Measurements from ENCODE around the gene ISM2. TPM values are rescaled to one million over a fixed set of nuclear protein-coding genes. Genes with fewer than 3 reads are reported as not detected.

ISM2 gene
- total RNA-seq, 4 donors from 2014 or later: 0.33 TPM; not detected in 3

DNA sequence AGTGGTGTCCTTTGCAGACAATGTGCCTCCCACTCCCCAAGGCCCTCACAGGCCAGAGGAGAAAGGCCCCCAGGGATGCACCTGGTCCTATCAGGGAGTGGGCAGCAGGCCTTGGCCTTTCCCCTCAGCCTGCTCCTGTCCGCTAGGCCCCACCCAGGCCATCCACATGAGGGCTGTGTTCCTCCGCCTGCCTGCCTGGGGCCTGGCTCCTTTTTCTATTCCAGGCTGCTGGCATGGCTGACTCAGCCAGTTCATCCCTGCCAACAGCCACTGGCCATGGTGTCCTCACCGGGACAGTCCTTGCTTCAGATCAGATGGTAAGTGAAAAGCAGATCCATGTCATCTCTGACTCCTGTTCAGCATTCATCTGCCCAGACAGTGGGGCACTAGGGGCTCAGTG lies 13.4 kb downstream of the ISM2 start:
- H3K4me3 ChIP-seq: no peak overlapping the region
- no peak overlapping the region for H3K27ac ChIP-seq (replicated peaks in 1 of 4)
- H3K4me1 ChIP-seq: no peaks in the 10 kb centered on the region
- intact Hi-C loops (cut with DNase I): no loop called here
- WGBS: 80% methylated on average over 1 of the region's 3 CpGs
- H3K36me3 ChIP-seq: no peaks in the 10 kb centered on the region
- no peaks in the 10 kb centered on the region for H3K9me3 ChIP-seq
- no peak for TF ChIP-seq POLR2AphosphoS5 (IDR thresholded peaks at IDR 0.05)
- TF ChIP-seq, protein P1, sequence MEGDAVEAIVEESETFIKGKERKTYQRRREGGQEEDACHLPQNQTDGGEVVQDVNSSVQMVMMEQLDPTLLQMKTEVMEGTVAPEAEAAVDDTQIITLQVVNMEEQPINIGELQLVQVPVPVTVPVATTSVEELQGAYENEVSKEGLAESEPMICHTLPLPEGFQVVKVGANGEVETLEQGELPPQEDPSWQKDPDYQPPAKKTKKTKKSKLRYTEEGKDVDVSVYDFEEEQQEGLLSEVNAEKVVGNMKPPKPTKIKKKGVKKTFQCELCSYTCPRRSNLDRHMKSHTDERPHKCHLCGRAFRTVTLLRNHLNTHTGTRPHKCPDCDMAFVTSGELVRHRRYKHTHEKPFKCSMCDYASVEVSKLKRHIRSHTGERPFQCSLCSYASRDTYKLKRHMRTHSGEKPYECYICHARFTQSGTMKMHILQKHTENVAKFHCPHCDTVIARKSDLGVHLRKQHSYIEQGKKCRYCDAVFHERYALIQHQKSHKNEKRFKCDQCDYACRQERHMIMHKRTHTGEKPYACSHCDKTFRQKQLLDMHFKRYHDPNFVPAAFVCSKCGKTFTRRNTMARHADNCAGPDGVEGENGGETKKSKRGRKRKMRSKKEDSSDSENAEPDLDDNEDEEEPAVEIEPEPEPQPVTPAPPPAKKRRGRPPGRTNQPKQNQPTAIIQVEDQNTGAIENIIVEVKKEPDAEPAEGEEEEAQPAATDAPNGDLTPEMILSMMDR (IDR thresholded peaks at IDR 0.05): no peak
- no peak for TF ChIP-seq POLR2A (IDR thresholded peaks at IDR 0.05; ENCODE audit: low read depth)
- no peak for TF ChIP-seq EP300 (IDR thresholded peaks at IDR 0.05)
- no peak for DNase-seq (ENCODE audit: extremely low spot score)
- H3K27me3 ChIP-seq: no peaks in the 10 kb centered on the region

DNA sequence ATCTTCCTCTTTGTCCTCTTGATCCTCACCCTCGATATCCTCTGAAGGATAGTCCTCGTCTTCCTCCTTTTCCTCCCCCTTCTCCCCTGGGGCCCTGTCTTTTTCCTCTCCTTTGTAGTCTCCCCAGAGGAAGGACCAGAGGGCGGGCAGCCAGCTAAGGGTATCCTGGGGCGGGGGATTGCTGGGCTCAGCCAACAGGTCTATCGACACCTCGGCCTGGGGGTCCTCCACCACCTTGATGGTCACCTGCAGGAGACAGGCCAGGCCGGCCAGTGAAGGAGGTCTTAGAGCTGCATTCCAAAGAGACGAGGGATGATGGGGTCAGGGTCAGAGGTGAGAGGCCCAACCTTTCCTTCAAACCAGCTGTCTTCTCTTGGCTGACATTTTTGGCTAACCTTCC lies 16.2 kb downstream of the ISM2 start:
- TF ChIP-seq EP300 (IDR thresholded peaks at IDR 0.05) (no peak), POLR2A (IDR thresholded peaks at IDR 0.05; ENCODE audit: low read depth) (no peak), POLR2AphosphoS5 (IDR thresholded peaks at IDR 0.05) (no peak)
- TF ChIP-seq, protein P1 (IDR thresholded peaks at IDR 0.05): no peak
- intact Hi-C loops (cut with DNase I): no loop called here
- no peak overlapping the region for H3K27ac ChIP-seq (replicated peaks in 1 of 4)
- no peaks in the 10 kb centered on the region for H3K36me3 ChIP-seq
- H3K4me1 ChIP-seq: no peaks in the 10 kb centered on the region
- DNase-seq (ENCODE audit: extremely low spot score): no peak
- H3K4me3 ChIP-seq: no peak overlapping the region
- no peaks in the 10 kb centered on the region for H3K27me3 ChIP-seq
- H3K9me3 ChIP-seq: no peaks in the 10 kb centered on the region
- 77% methylated on average over 8 of the region's 8 CpGs for WGBS

DNA sequence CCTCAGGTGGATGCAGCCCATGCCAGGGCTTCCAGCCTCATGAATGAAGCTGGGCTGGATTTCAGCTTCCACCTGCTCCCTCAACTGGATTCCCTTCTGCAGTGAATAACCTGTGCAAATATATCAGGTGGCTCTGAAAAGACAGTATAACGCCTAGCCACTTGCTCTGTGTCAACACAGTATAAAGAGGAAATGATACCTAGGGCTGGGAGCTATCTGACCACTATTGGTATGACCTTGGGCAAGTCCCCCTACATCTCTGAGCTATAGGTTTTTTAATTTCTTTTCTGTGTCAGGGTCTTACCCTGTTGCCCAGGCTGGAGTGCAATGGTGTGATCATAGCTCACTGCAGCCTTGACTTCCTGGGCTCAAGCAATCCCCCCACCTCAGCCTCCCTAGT lies 19.8 kb downstream of the ISM2 start:
- 87% methylated on average over 1 of the region's 1 CpG for WGBS
- intact Hi-C loops (cut with DNase I): no loop called here

DNA sequence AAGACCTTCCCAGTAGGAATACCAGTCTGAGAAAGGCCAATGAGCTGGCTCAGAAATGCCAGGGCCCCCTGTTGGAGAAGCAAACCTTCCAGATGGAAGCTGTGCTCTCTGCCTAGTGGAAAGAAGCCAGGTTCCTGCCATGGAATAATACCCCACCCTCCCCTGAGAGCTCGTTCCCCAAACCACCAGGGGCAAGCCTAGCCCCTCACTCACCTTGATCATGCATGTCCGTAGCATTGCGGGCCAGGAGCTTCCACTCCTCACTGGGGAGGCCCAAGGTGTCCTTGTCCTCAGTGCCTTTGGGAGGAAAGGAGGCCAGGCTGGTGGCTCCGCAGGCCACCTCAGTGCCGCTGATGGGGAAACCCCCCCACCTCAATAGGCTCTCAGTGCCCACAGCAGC lies 20.6 kb downstream of the ISM2 start:
- 87% methylated on average over 5 of the region's 5 CpGs for WGBS

More for the DNA sequence above, 19.8 kb downstream of the ISM2 start:
- Histone ChIP-seq H3K27me3 (no peaks in the 10 kb centered on the region), H3K4me1 (no peaks in the 10 kb centered on the region), H3K36me3 (no peaks in the 10 kb centered on the region), H3K4me3 (no peak overlapping the region), H3K27ac (replicated peaks in 1 of 4) (no peak overlapping the region), H3K9me3 (no peaks in the 10 kb centered on the region)
- DNase-seq (ENCODE audit: extremely low spot score): no peak
- TF ChIP-seq EP300 (IDR thresholded peaks at IDR 0.05) (no peak), POLR2A (IDR thresholded peaks at IDR 0.05; ENCODE audit: low read depth) (no peak), POLR2AphosphoS5 (IDR thresholded peaks at IDR 0.05) (no peak)
- TF ChIP-seq, protein P1 (IDR thresholded peaks at IDR 0.05): no peak

DNA sequence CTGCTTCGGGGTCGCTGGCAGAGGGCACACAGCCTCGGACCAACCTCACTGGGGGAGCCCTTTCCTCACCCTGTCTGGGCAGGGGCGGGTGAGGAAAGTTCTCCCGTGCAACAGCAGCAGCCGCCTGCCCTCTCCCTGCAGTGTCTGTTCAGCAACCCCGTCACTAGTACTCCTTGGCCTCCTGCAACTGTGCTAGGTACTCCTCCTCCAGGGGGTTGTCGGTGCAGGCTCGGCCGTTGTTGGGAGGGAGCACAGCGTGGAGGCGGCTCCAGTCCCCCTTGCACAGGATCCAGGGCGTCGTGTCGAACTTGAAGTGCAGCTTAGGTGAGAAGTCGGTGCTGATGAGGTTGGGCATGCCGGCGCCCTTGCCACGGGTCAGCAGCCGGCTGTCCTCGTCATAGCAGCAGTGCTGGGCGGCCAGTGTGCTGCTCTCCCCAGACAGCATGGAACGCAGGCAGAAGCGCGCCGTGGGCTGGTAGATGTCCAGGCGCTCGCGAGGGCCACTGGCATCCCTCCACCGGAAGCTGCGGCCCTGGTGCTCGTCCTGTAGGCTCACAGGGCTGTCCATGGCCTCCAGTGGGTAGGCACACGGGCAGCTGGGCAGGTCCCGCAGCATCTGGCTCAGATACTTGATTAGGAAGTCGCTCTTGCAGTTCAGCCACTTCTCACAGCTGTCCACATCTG lies 23.0 kb downstream of the ISM2 start:
- H3K4me1 ChIP-seq: no peaks in the 10 kb centered on the region
- no peaks in the 10 kb centered on the region for H3K36me3 ChIP-seq
- intact Hi-C loops (cut with DNase I): no loop called here
- no peaks in the 10 kb centered on the region for H3K27me3 ChIP-seq
- WGBS: 92% methylated on average over 29 of the region's 35 CpGs
- H3K9me3 ChIP-seq: no peaks in the 10 kb centered on the region
- no peak overlapping the region for H3K27ac ChIP-seq (replicated peaks in 1 of 4)
- H3K4me3 ChIP-seq: no peak overlapping the region
- TF ChIP-seq, protein P1 (IDR thresholded peaks at IDR 0.05): no peak
- TF ChIP-seq EP300 (IDR thresholded peaks at IDR 0.05): no peak
- TF ChIP-seq POLR2AphosphoS5 (IDR thresholded peaks at IDR 0.05): no peak
- no peak for TF ChIP-seq POLR2A (IDR thresholded peaks at IDR 0.05; ENCODE audit: low read depth)
- DNase-seq (ENCODE audit: extremely low spot score): no peak

More for the DNA sequence above, 20.6 kb downstream of the ISM2 start:
- Histone ChIP-seq H3K4me1 (no peaks in the 10 kb centered on the region), H3K36me3 (no peaks in the 10 kb centered on the region), H3K27ac (replicated peaks in 1 of 4) (no peak overlapping the region), H3K4me3 (no peak overlapping the region), H3K9me3 (no peaks in the 10 kb centered on the region), H3K27me3 (no peaks in the 10 kb centered on the region)
- no peak for DNase-seq (ENCODE audit: extremely low spot score)
- TF ChIP-seq POLR2AphosphoS5 (IDR thresholded peaks at IDR 0.05): no peak
- intact Hi-C loops (cut with DNase I): no loop called here

Measured in esophagus muscularis mucosa (tissue), 4 donors.